Esophagus muscularis mucosa (tissue), 4 donors: ENCODE data around the gene PLXNB3. TPM values are rescaled to one million over a fixed set of nuclear protein-coding genes. Genes with fewer than 3 reads are reported as not detected.

Experiments used
- DNase-seq: peaks from one replicate; pipeline ENCODE4 v3.0.0-alpha.2; 2017; ENCODE audit errors: extremely low spot score
- H3K27ac ChIP-seq, 4 donors: fragments of 200-600 bp; sonication (generic); replicated peaks in 1 of 4; 1 replicate in 3 of 4; 2 replicates in 1 of 4; pipeline ENCODE4 v1.5.1; 2016 to 2019; ENCODE audit warnings: mild to moderate bottlenecking in 1 of 4
- H3K27me3 ChIP-seq, 4 donors: fragments of 200-600 bp; sonication (generic); one replicate each; pipeline versions ENCODE4 v1.5.1 to v1.6.0; 2016 to 2019
- H3K36me3 ChIP-seq, 4 donors: fragments of 200-600 bp; sonication (generic); one replicate each; pipeline ENCODE4 v1.5.1; 2016 to 2019
- H3K4me1 ChIP-seq, 4 donors: fragments of 200-600 bp; sonication (generic); one replicate each; pipeline ENCODE4 v1.5.1; 2016 to 2019
- H3K4me3 ChIP-seq, 4 donors: fragments of 200-600 bp; sonication (generic); 1 replicate in 2 of 4; 2 replicates in 2 of 4; pipeline ENCODE4 v1.5.1; 2016 to 2019; ENCODE audit warnings: mild to moderate bottlenecking in 4 of 4, moderate library complexity in 1 of 4
- H3K9me3 ChIP-seq, 4 donors: fragments of 200-600 bp; sonication (generic); 1 replicate in 3 of 4; 2 replicates in 1 of 4; pipeline ENCODE4 v1.5.1; 2016 to 2019
- EP300 ChIP-seq: sonication (generic); formaldehyde crosslinking; IDR thresholded peaks from one replicate; pipeline ENCODE4 v1.6.1; 2017; ENCODE audit warnings: antibody characterized with exemption
- POLR2A ChIP-seq: fragments of 450-650 bp; IDR thresholded peaks from one replicate; pipeline ENCODE4 v1.6.1; 2017; ENCODE audit warnings: antibody characterized with exemption, moderate library complexity, mild to moderate bottlenecking, low read depth
- POLR2AphosphoS5 ChIP-seq, 2 donors: sonication (generic); formaldehyde crosslinking; IDR thresholded peaks; one replicate each; pipeline ENCODE4 v1.6.1; 2017; ENCODE audit warnings: antibody characterized with exemption in 2 of 2
- WGBS: methylation state at CpG from one replicate; pipeline ENCODE4 v1.1.5; 2018; 5-methylcytosine and 5-hydroxymethylcytosine counted together
- intact Hi-C: fragments of 100-400 bp; cut with DNase I; formaldehyde crosslinking; loops from one replicate; pipeline ENCODE4 v1.15.1; 2023
- total RNA-seq, 4 donors: library from RNA; depleted of rRNA; stranded (reverse); fragments of >200 nt; gene quantifications; one replicate each; pipeline versions ENCODE4 v1.1.0 to v1.2.1, GENCODE V29; 2016
- TF ChIP-seq, protein P1 (sequence below), 3 experiments: fragments of 200-600 bp in 2 of 3; fragments of 450-650 bp in 1 of 3; sonication (generic) in 2 of 3; IDR thresholded peaks; one replicate each; pipeline ENCODE4 v1.5.1; 2017 to 2019; ENCODE audit warnings: antibody characterized with exemption in 3 of 3, mild to moderate bottlenecking in 2 of 3, moderate library complexity in 1 of 3

The PLXNB3 gene
- total RNA-seq, 4 donors from 2014 or later: 6.1 to 21.9 (median 17.6) TPM

DNA sequence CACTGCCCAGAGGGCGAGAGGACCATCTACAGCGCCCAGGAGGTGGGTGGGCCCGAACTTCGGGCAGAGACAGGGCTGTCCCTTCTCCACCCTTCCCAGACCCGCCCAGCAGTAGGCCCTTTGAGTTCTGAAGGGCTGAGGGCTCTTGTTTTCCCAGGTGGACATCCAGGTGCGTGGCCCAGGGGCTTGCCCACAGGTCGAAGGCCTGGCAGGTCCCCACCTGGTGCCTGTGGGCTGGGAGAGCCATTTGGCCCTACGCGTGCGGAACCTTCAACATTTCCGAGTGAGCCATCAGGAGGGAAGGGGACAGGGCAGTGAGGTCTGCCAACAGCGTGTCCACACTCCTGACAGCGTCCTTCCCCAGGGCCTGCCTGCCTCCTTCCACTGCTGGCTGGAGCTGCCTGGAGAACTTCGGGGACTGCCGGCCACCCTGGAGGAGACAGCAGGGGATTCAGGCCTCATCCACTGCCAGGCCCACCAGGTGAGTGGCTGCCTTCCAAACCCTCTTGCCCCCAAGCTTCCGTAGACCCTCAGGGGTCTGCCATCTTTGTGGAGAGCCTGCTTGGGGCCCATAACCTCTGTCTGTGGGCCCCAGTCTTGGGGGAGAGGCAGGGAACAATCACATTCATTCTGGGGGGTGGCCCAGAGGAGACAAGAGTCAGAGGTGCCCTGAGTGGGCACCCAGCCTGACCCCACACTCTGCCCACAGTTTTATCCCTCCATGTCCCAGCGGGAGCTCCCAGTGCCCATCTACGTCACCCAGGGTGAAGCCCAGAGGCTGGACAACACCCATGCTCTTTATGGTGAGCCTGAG is 6.8 kb downstream of the PLXNB3 start:
- no peak overlapping the region for H3K27ac ChIP-seq
- no peaks in the 10 kb centered on the region for H3K9me3 ChIP-seq
- no peaks in the 10 kb centered on the region for H3K27me3 ChIP-seq
- intact Hi-C loops: no loop called here
- H3K4me3 ChIP-seq: no peak overlapping the region
- peaks cover 0 to 59% (median 29%) of the 10 kb centered on the region in 4 donors for H3K36me3 ChIP-seq
- DNase-seq: no peak
- TF ChIP-seq, protein P1, sequence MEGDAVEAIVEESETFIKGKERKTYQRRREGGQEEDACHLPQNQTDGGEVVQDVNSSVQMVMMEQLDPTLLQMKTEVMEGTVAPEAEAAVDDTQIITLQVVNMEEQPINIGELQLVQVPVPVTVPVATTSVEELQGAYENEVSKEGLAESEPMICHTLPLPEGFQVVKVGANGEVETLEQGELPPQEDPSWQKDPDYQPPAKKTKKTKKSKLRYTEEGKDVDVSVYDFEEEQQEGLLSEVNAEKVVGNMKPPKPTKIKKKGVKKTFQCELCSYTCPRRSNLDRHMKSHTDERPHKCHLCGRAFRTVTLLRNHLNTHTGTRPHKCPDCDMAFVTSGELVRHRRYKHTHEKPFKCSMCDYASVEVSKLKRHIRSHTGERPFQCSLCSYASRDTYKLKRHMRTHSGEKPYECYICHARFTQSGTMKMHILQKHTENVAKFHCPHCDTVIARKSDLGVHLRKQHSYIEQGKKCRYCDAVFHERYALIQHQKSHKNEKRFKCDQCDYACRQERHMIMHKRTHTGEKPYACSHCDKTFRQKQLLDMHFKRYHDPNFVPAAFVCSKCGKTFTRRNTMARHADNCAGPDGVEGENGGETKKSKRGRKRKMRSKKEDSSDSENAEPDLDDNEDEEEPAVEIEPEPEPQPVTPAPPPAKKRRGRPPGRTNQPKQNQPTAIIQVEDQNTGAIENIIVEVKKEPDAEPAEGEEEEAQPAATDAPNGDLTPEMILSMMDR (IDR thresholded peaks at IDR 0.05): no peak
- TF ChIP-seq POLR2AphosphoS5 (IDR thresholded peaks at IDR 0.05) (no peak), EP300 (no peak), POLR2A (no peak)
- WGBS: 97% methylated on average over 11 of the region's 18 CpGs
- peaks cover 3 to 21% (median 17%) of the 10 kb centered on the region in 4 donors for H3K4me1 ChIP-seq

DNA sequence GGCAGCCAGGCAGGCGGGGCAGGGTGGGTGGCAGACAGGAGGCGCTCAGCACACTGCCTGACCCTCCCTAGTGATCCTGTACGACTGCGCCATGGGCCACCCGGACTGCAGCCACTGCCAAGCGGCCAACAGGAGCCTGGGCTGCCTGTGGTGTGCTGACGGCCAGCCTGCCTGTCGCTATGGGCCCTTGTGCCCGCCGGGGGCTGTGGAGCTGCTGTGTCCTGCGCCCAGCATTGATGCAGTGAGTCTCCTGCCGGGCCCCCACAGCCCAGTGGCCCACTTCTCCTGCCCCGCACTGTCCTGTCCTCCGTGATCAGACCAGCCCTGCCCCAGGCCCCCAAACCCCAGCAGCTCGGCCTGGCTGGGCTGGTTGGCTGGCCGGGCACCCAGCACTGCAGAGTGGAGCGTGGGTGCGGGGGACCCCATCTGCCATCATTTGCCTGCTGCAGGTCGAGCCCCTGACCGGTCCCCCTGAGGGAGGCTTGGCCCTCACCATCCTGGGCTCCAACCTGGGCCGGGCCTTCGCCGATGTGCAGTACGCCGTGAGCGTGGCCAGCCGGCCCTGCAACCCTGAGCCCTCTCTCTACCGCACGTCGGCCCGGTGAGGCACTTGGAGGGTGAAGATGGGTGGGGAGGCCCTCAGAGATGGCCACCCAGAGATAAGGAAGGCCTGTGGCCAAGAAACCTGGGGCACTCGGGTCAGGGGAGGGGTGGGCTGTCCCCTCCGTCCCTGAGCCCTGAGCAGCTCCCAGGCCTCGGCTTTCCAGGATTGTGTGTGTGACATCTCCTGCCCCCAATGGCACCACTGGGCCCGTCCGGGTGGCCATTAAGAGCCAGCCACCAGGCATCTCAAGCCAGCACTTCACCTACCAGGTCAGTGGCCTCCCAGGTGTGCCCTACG is 7.6 kb downstream of the PLXNB3 start:
- DNase-seq: no peak
- TF ChIP-seq, protein P1 (IDR thresholded peaks at IDR 0.05): no peak
- no peak for TF ChIP-seq EP300
- TF ChIP-seq POLR2A: no peak
- no peak for TF ChIP-seq POLR2AphosphoS5 (IDR thresholded peaks at IDR 0.05)
- peaks cover 0 to 62% (median 30%) of the 10 kb centered on the region in 4 donors for H3K36me3 ChIP-seq
- intact Hi-C loops: no loop called here
- H3K4me3 ChIP-seq: no peak overlapping the region
- WGBS: 96% methylated on average over 9 of the region's 37 CpGs
- H3K4me1 ChIP-seq: peaks cover 0 to 13% (median 8%) of the 10 kb centered on the region in 4 donors
- no peaks in the 10 kb centered on the region for H3K27me3 ChIP-seq
- no peaks in the 10 kb centered on the region for H3K9me3 ChIP-seq
- no peak overlapping the region for H3K27ac ChIP-seq

DNA sequence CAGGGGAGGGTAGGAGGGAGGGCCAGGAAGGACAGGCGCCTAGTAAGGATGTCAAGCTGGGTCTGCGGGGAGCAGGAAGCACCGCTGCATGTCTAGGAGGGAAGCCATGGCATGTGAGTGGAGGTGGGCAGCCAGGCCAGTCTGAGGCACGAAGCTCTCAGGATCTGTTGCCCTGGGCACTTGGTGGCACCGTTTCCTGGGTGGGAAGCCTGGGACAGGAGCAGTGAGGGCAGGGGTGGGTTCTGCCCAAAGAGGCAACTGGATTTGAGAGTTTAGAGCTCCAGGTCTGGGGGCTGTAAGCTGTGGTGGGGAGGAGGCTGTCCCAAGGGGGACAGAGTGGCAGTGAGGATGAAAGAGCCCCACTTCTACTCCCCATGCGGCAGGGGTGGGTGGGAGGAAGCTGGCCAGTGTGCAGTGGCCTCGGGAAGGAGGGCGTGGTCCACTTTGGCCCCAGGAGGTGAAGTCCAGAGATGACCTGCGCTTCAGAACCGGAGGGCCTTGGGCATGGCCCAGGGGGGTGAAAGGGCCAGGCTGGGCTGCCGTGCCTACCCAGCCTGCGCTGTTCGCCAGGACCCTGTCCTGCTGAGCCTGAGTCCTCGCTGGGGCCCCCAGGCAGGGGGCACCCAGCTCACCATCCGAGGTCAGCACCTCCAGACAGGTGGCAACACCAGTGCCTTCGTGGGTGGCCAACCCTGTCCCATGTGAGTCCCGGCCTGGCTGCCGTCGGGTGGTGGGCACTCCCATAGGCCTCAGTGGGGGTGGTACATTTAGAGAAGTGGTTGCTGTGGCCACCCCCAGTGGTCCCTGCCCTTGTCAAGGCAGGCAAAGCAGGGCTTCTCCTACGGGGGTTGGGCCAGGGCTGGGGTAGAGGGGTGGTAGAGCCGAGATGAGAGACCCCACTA is 8.5 kb downstream of the PLXNB3 start:
- intact Hi-C loops: no loop called here
- TF ChIP-seq, protein P1 (IDR thresholded peaks at IDR 0.05): no peak
- TF ChIP-seq POLR2A (no peak), POLR2AphosphoS5 (IDR thresholded peaks at IDR 0.05) (no peak), EP300 (no peak)
- DNase-seq: no peak
- no peak overlapping the region for H3K4me3 ChIP-seq
- no peaks in the 10 kb centered on the region for H3K27me3 ChIP-seq
- peaks cover 0 to 69% (median 33%) of the 10 kb centered on the region in 4 donors for H3K36me3 ChIP-seq
- H3K27ac ChIP-seq: no peak overlapping the region
- no peaks in the 10 kb centered on the region for H3K9me3 ChIP-seq
- H3K4me1 ChIP-seq: peaks cover 0 to 8% (median under 1%) of the 10 kb centered on the region in 4 donors
- 83% methylated on average over 19 of the region's 21 CpGs for WGBS

DNA sequence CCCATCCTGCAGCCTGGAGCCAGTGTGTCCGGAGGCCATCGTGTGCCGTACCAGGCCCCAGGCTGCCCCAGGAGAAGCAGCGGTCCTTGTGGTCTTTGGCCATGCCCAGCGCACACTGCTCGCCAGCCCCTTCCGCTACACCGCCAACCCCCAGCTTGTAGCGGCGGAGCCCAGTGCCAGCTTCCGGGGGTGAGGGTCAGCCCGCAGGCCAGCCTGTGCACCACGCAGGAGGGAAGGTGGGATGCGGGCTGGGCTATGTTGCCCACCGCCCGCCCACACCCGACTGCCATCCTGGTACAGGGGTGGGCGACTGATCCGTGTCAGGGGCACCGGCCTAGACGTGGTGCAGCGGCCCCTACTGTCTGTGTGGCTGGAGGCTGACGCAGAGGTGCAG is 9.2 kb downstream of the PLXNB3 start:
- H3K9me3 ChIP-seq: no peaks in the 10 kb centered on the region
- H3K36me3 ChIP-seq: peaks cover 0 to 74% (median 33%) of the 10 kb centered on the region in 4 donors
- no peak for TF ChIP-seq POLR2A
- 93% methylated on average over 18 of the region's 23 CpGs for WGBS
- no peak overlapping the region for H3K27ac ChIP-seq
- DNase-seq: no peak
- intact Hi-C loops: no loop called here
- no peak overlapping the region for H3K4me3 ChIP-seq
- peaks cover 0 to 4% (median 0%) of the 10 kb centered on the region in 4 donors for H3K4me1 ChIP-seq
- no peaks in the 10 kb centered on the region for H3K27me3 ChIP-seq
